ENCODE measurements around the gene PRICKLE1.

- TF ChIP-seq CTCF (IDR thresholded peaks at IDR 0.05; ENCODE audit: insufficient read depth, low read length) (no peak), POLR2AphosphoS5 (IDR thresholded peaks at IDR 0.05; ENCODE audit: low read depth) (no peak), GABPA (IDR thresholded peaks at IDR 0.05; ENCODE audit: low read depth) (no peak), REST (IDR thresholded peaks at IDR 0.05; ENCODE audit: insufficient replicate concordance, low read depth) (no peak)
Measured at GRCh38 chr12:42504049-42504448, 85.5 kb downstream of the PRICKLE1 start.

All from HL-60 (cell line).